GM11168 (cell line): ENCODE measurements around the gene COL23A1.
"Not testable (repeated sequence)": the region's sequence is repeated elsewhere in the genome, so short reads cannot be mapped to it uniquely, and the experiment has no call there.

ENCODE experiments used
- in situ Hi-C: fragments of 300-500 bp; cut with MboI; formaldehyde crosslinking; loops from one replicate; pipeline ENCODE4 v1.12.0; 2022; ENCODE audit warnings: low sequenced_read_pairs; ENCODE audit not compliant: unreplicated experiment

The COL23A1 gene

DNA sequence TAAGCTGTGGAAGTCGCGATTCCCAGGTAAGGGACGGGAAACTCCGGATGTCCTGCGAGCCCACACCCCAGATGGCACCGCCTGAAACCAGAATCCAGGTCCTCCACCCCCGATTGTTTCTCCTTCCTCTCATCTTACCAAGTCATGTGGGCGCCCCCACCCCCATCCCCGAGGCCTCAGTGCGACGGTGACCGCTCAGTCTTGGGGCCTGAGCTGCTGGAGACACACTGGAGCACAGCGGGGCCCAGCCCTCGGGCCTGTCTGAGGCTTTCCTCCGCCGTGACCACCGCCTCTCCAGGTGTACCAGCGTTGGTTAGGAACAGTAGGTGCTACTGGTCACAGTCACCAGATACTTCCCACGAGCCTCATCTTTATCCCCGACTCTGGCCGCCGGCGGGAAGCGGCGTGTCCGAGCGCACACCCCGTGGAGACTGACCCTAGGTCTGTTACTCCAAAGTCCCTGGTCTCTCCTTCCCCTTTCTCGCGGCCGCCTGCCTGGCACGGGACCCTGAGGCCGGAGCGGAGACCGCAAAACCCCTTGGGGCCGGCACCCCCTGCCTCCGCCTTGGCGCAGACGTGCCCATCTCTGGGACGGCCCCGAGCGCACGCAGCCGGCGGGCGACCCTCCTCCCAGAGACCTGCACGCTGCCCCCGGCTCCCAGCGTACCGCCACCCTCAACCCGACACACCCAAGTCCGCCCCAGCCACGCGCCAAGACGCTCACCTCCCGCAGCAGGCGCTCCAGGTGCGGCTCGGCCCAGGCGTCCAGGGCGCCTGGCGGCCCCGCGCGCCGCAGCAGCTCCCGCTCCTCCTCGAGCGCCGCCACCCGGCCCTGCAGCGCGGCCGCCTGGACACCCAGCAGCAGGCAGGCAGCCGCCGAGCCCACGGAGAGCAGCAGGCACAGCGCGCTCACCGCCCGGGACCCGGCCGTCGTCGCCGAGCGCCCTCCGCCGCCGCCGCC is 733 bp downstream of the COL23A1 start:
- in situ Hi-C loops, result no loop called here

DNA sequence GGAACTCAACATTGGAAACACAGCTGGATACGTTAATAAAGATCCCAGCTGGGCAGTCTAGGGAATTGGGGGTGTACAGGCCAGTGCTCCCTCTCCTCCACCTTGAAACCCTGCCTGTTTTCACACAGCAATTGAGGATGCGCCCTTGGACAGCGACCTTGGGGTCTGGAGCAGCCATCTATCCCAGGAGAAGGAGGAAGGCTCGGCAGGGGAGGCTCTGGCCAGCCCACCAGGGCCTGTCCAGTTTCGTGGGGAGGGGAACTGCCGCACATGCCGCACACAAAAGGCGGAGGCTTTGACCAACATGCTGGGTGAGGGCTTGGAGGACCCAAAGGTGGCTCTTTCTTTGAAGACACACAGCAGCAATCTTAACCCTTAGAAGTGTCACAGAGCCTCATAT is 1.4 kb downstream of the COL23A1 start:
- in situ Hi-C loops, result no loop called here

DNA sequence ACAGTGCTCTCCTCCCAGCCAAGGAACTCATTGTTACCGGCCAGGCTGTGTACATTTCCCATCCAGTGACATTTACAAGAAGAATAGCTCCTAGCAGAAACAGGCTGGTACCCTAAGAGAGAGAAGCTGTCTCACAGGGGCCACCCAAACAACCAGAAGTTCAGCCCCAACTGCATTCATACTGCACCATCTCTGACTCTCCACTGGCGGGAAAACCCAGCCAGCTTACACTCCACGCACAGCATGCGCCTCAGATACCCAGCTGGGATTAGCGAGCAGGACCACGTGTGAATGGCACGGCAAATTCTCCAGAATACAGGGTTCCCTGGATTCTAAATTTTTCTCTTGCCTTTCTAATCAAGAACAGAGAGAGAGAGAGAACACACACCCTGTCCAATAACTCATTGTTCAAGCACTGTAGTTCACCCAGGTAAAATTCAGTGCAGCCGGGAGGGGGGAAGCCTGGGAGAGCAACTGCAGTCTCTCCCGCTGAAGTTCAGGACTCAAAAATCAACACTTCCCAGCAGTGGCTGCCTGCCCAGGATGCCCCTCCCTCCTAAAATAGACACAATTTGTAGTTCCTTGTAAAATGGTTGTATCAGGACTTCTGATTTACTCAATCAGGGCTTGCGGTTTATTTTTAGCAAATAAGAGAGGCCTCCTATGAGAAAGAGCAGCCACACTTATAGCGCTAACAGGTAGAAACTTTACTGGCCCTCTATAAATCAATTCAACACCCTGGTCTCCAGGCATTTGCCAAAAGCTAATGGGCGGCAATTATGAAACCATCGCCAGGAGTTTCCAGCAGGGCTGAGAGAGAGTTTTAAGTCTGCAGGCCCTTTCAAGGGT is 2.2 kb downstream of the COL23A1 start:
- in situ Hi-C loops, result no loop called here

DNA sequence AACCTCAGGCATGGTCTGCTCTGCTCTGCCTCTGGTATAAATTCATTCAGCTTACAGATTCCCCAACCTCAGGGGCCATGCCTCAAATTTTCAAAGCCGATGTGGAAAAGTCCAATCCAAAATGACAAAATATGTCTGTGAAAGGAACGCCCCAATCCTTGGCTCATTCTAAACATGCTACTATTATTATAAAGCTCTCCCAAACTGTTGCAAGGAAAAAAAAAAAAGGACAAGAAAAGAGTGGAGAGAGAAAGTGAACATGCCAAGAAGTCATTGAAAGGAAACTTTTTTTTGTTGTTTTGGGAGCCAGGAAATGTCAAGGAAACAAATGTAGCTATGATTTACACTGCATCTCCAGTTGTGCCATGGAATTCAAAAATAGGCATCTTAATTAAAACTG is 3.8 kb downstream of the COL23A1 start:
- in situ Hi-C loops, result no loop called here

DNA sequence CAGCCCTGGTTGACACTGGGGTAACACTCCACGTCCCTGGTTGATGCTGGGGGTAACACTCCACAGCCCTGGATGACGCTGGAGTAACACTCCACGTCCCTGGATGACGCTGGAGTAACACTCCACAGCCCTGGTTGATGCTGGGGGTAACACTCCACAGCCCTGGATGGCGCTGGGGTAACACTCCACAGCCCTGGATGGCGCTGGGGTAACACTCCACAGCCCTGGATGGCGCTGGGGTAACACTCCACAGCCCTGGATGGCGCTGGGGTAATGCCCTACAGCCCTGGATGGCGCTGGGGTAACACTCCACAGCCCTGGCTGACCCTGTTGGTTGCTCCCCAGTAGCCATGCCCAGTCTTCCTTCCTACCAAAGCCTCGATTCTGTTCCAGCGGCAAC is 4.8 kb downstream of the COL23A1 start:
- in situ Hi-C loops, result not testable (repeated sequence)

DNA sequence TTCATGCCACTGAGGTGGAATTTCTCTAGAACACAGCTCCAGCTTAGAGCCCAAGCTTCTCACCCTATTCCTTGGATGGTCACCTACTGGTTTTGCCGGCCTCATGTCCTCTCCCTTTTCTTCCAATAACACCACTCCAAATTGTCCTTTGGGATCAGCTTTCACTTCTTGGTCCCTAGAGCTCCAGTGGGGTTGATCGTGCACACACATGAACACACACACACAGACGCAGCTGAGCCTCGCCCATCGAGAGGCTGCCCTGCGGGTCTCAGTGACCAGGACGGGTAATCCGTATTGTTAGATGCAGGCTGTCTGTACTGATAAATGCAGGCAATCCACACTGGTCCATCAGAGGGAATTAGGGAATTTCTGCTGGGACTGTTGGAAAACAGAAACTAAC is 6.9 kb downstream of the COL23A1 start:
- in situ Hi-C loops, result no loop called here

DNA sequence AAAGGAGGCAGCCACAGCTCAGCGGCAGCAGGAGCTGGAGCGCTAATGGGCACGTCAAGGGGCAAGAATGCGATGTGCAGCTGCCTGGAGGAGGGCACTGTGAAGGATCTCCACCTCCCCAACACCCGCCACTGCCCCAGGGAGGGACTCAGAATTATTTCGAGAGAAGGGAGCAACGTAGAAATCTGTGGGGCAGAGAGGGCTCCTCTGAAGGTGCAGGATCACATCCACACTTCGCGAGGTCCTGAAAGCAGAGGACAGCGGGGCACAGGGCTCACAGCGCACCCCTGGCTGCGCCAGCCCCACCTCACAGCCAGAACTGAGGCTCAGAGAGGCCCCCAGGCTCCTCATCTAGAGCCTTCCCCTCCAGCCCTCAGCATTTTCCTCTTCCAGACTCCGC is 7.9 kb downstream of the COL23A1 start:
- in situ Hi-C loops, result no loop called here

DNA sequence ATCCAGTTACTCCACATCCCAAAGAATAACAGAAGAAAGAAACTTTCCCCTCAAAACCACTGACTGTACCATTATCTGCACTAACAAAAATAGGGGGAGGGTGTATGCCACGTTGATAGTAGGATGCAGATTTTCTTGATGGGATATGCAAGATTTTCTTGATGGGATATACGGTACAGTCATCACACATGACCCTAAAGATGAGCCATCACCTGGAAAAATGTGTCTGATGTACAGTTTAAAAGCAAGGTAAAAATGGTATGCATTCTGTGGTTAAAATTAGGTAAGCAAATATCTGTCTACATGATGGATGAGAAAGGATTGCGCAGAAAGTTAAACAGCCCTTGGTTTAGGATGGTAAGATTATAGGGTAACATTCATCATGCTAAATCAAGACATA is 8.6 kb downstream of the COL23A1 start:
- in situ Hi-C loops, result no loop called here

DNA sequence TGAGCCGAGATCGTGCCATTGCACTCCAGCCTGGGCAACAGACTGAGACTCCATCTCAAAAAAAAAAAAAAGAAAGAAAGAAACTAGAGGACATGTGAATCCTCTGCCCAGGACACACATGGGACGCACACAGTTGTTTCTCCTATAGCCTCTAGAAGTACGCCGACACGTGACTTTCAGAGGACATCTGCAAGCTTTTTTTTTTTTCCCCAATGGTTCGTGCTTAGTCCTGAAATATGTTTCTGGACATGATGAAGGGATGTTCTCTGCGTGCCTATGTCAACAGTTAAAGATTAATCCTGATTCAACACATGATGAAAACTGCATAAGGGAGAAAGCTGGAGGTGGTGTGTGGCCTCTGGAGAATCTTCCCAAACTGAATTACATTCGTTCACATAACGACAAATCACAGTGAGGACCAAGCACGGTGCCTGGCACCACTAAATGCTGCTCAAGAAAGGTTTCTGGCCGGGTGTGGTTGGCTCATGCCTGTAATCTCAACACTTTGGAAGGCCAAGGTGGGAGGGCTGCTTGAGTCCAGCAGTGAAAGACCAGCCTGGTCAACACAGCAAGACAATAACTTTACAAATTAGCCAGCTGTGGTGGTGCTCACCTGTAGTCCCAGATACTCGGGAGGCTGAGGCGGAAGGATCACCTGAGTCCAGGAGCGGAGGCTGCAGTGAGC is 9.8 kb downstream of the COL23A1 start:
- in situ Hi-C loops, result no loop called here

DNA sequence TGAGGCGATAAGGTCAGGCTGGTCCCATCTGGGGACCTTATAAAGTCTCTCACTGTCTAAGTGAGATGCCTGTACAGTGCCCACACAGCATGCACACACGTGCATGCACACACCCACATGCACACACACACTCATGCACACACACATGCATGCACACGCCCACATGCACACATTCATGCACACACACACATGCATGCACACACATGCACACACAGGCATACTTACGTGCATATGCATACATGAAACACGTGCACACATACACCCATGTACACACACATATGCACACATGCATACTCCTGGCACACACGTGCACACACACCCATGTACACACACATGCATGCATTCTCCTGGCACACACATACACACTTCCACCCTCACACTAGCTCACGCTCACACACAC is 12.2 kb downstream of the COL23A1 start:
- in situ Hi-C loops, result no loop called here

DNA sequence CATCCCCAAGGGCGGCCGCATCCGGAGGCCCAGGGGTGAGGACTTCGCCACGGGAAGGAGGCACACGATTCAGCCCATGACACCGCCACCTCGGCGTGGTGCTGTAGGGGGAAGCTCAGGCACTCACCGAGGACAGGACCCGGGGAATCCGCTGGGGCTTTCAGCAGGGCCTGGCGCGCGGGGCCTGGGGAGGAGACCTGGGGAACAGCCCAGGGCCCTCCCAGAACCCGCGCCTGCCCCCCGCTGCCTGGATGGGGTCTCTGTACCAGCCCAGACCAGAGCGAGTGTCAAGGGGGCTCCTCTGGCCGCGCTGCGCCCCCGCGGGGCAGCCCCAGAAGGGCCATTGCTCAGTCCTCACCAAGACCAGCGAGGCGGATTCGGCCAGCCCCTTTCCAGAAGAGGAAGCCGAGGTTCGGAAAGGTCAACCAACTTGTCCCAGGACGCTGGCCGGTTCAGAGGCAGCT is 12.8 kb downstream of the COL23A1 start:
- in situ Hi-C loops, result no loop called here

DNA sequence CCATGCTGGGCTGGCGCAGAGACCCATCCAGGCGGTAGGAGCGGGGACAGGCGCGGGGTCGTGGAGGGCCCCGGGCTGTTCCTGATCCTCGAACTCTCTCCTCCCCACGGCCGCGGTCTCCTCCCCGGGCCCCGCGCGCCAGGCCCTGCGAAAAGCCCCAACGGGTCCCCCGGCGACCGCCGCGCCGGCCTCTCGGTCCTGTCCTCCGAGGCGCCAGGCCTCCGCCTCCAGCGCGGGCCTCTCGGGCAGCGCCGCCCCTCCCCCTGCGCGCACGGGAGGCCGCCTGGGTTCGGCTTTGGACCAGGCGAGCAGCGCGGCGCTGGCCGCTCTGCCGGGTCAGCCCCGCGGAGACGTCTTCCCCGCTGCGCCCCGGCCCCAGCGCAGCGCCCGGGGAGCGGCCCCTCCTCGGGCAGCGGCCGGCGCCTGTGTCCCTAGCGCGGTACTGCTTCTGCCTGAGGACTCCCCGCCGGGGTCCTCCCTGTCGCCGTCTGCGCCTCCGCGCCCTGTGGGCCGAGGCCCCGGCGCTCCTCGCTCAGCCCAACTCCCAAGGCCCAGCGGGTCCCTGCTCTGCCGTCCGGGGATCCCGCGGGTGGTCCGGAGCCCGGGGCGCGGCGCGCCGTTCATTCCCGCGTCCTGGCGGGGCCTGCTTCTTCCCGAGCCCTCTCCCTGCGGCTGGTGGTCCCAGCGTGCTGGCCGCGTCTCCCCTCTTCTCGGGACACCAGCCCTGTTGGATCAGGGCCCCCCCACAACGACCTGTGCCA is 13.4 kb downstream of the COL23A1 start:
- in situ Hi-C loops, result no loop called here

DNA sequence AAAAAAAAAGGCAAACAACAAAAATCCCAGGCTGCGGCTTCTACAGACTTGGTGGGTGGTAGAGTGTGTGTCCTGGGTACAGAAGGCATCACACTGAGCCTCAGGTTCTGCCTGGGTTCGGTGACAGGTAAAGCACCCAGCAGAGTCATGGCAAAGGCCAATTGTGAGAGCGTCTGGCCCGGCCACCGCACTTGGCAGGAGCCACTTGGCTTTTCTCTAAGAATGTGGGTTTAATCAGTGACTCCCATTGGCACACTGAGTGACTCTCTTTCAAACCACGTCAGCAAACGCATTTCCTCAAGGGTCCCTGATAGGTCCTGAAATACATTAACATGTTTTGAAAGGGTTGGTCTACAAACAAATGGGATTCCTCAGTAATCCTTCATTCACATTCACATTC is 17.0 kb downstream of the COL23A1 start:
- in situ Hi-C loops, result loop anchor here (25.0 kb wide), 1 partner anchor 286 kb away; no protein-coding TSS in a partner anchor

DNA sequence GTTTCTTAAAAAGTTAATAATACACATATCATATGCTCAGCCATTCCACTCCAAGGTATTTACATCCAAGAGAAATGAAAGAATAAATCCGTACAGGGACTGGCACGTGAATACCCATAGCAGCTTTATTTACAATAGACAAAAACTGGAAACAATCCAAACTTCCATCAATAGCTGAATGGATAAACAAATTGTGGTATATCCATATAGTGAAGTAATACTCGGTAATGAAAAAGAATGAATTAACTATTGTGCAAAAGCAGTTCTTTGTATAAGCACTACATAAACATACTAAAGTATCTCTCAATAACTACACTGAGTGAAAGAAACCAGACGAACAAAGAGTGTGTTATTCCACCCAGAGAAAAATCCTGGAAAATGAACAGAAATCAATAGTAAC is 17.6 kb downstream of the COL23A1 start:
- in situ Hi-C loops, result loop anchor here (25.0 kb wide), 1 partner anchor 285 kb away; no protein-coding TSS in a partner anchor

DNA sequence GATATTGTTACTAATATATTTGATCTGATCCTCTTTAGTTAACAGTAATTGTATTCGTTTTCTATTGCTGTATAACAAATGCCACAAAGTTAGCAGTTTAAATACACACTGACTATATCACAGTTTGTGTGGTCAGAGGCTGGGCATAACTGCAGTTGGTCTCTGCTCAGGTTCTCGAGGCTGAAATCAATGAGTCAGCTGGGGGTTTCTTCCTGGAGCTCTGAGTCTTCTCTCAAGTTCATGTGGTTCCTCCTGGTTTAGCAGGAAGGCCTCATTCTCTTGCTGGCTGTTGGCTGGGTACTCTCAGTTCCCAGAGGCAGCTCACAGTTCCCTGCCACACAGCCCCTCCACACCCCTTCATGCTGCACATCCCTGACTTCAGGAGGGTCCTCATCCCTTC is 20.7 kb downstream of the COL23A1 start:
- in situ Hi-C loops, result loop anchor here (25.0 kb wide), 1 partner anchor 282 kb away; no protein-coding TSS in a partner anchor

DNA sequence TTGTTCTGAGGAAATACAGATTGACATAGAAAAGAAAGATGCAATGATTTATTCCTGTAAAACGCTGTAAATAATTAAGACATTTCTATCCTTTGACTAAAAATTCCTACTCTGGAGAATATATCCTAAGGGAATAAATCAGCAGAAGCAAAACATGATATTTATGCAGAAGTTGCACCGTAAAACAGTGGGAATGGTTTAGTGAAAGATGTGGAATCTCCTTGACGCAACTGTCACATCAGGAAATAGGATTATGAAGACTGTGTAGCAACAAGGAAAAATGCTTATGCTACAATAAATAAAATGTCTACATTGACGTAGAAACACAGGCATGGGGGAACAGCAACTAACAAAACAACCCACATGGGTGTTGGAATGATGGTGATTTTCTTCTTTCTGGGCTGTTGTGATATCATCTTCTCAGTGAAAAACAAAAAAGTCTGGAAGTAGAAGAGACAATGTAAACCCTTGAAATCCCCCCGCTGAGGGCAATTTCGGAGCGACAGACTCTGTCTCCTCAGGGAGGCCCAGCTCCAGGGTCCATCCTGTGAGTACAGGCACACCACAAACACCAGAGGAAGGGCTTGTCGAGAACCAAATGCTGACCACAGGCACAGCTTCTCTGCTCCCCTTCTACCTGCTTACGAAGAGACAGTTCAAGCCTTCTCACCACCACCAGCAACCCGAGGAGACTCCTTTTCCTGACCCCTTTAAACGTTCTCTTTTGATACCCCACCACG is 25.2 kb downstream of the COL23A1 start:
- in situ Hi-C loops, result loop anchor here (25.0 kb wide), 1 partner anchor 278 kb away; no protein-coding TSS in a partner anchor

DNA sequence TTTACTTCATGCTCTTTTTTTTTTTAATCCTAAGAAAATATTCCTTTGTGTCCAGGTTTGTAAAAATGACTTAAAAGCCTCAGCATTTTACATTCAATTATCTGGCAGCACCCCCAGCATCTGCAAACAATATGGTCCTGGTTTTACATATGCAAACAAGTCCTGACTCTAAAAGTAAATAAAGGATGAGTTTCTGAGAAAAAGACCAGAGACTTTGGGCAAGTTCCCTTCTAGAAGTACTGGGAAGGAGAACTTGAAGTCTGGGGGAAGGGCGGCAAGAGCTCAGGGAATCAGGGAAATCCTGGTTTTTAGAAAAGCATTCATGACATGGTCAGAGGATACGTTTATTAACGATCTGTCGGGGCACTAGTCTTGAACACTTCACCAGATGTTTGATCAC is 25.8 kb downstream of the COL23A1 start:
- in situ Hi-C loops, result loop anchor here (25.0 kb wide), 1 partner anchor 277 kb away; no protein-coding TSS in a partner anchor

DNA sequence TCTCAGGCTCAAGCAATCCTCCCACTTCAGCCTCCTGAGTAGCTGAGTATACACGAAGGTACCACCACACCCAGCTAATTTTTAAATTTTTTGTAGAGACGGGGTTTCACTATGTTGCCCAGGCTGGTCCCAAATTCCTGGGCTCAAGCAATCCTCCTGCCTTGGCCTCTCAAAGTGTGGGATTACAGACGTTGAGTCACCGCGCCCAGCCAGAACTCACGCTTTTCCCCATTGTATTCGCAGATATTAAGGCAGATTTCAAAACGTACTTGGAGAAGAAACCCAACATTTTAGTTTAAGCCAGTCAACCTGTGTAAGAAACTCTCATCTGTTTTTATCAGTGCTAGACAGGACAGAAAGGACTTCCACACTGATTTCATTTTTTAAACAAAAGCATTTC is 26.6 kb downstream of the COL23A1 start:
- in situ Hi-C loops, result loop anchor here (25.0 kb wide), 1 partner anchor 276 kb away; no protein-coding TSS in a partner anchor
